ENCODE data around the gene TSPAN14. TPM values are rescaled to one million over a fixed set of nuclear protein-coding genes. Genes with fewer than 3 reads are reported as not detected.

Gene TSPAN14
- total and polyA plus RNA-seq, 10 of the 15 experiments (the other 5 are each of a cell fraction or from before 2014, with no cell fraction given), result 2.5 to 31.7 (median 17.9) TPM

DNA sequence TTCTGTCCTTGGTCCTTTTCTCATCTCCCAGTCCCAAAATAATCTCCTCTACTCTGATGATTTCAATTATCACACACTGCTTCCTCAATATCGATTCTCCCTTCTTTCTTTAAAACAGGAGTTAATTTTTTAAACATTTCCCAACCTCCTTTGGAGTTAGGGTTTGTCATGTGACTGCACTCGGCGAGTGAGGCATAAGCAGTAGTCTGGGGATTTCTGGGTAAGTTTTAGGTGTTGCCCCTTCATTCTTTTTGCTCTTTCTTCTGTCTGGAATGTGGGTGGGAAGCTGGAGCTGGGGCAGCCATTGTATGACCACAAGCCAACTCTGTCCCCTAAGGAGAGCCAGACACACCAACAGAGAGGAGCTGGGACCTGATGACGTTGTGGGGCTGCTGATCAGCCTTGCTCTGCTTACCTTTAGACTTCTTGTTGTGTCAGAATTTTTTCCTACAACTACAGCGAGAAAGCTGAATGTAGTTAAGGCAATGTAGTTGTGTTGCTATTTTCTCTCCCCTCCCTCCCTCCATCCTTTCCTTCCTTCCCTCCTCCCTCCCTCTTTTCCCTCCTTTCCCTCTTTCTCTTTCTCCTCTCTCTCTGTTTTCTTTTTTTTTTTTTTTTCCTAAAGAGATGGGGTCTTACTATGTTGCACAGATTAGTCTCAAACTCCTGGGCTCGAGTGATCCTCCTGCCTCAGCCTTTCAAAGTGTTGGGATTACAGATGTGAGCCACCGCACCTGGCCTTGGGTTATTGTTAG is 6.5 kb upstream of the TSPAN14 start:
- whole genome bisulfite sequencing (ENCODE audit: insufficient coverage, insufficient replicate concordance, low lambda C conversion rate, missing lambda C conversion rate), result 55% methylated on average over 7 of the region's 7 CpGs
- intact Hi-C loops (cut with micrococcal nuclease; ENCODE audit: unreplicated experiment), result no loop called here

GRCh38 chr10:80448209-80448942 is 5.7 kb upstream of the TSPAN14 start:
- SMC1A ChIA-PET (ENCODE audit: uncharacterized antibody, unreplicated experiment), result interaction anchor here (0.7 to 36.0 kb wide), 11 partner anchors 16 to 75 kb away, joined by 3 to 1038 read pairs (median 4); no protein-coding TSS in a partner anchor
- H3K4me2 ChIP-seq (ENCODE audit: control insufficient read depth, insufficient read depth), result no peak overlapping the region
- intact Hi-C loops (cut with micrococcal nuclease; ENCODE audit: unreplicated experiment), result no loop called here
- RAD21 ChIA-PET (ENCODE audit: unreplicated experiment), result interaction anchor here (0.7 to 12.4 kb wide), 5 partner anchors 13 to 482 kb away, joined by 4 to 432 read pairs (median 11); no protein-coding TSS in a partner anchor
- DNase-seq (ENCODE audit: low read depth, low spot score) (no peak), FAIRE-seq (no peak), ATAC-seq (no peak)
- H3K4me3 ChIP-seq, result no peak overlapping the region
- no peaks in the 10 kb centered on the region for H3K27me3 ChIP-seq (replicated peaks in 1 of 2; ENCODE audit: control insufficient read depth in 2 of 2, insufficient read depth in 2 of 2, low read length in 1 of 2)
- H3K9me3 ChIP-seq (replicated peaks; ENCODE audit: control insufficient read depth, insufficient read depth, low read length), result peaks cover 3% of the 10 kb centered on the region; the same call in 1 of the 3 replicates
- H3K4me1 ChIP-seq (ENCODE audit: control insufficient read depth, insufficient read depth, low read length), result peaks cover 22% of the 10 kb centered on the region
- H2AFZ ChIP-seq (ENCODE audit: control insufficient read depth, low read depth, low read length), result no peak overlapping the region
- POLR2A ChIA-PET, result interaction anchor here (0.8 to 3.1 kb wide), 6 partner anchors 9 to 56 kb away, joined by 3 to 29 read pairs (median 3); no protein-coding TSS in a partner anchor
- H4K20me1 ChIP-seq (ENCODE audit: control insufficient read depth, insufficient read depth), result no peaks in the 10 kb centered on the region
- H3K27ac ChIP-seq (ENCODE audit: control insufficient read depth, insufficient read depth), result no peak overlapping the region
- 92% methylated on average over 4 of the region's 4 CpGs for WGBS (ENCODE audit: insufficient coverage, insufficient replicate concordance, low lambda C conversion rate, missing lambda C conversion rate)
- CTCF ChIA-PET, result interaction anchor here (0.7 to 21.3 kb wide), 14 partner anchors 8 to 215 kb away, joined by 3 to 852 read pairs (median 3); no protein-coding TSS in a partner anchor
- no TSS peak for BruUV-seq (replicated peaks)
- in situ Hi-C loops (cut with MboI), result loop anchor here (5.0 to 10.0 kb wide), 3 partner anchors 54 to 476 kb away; no protein-coding TSS in a partner anchor
- H3K36me3 ChIP-seq (ENCODE audit: control insufficient read depth in 2 of 2, insufficient read depth in 2 of 2, low read length in 1 of 2), result no peaks in the 10 kb centered on the region
- H3K79me2 ChIP-seq (ENCODE audit: control insufficient read depth, insufficient read depth, low read length), result no peaks in the 10 kb centered on the region
- H3K9ac ChIP-seq (ENCODE audit: control insufficient read depth, insufficient read depth, low read length), result no peak overlapping the region
- TF ChIP-seq NFYB (IDR thresholded peaks at IDR 0.05; ENCODE audit: insufficient read depth, low read depth, low read length) (no peak), BMI1 (IDR thresholded peaks at IDR 0.05; ENCODE audit: borderline replicate concordance) (no peak), ZBTB4 (CRISPR knock-in tag; IDR thresholded peaks at IDR 0.05) (no peak), NFIC (IDR thresholded peaks at IDR 0.05; ENCODE audit: low read depth, low read length) (no peak), IKZF2 (IDR thresholded peaks at IDR 0.05) (no peak), SREBF2 (IDR thresholded peaks at IDR 0.05; ENCODE audit: low read length) (no peak), HCFC1 (IDR thresholded peaks at IDR 0.05; ENCODE audit: low read length) (no peak), JUND (IDR thresholded peaks at IDR 0.05; ENCODE audit: low read depth, low read length) (no peak), HDAC2 (IDR thresholded peaks at IDR 0.05) (no peak), TAF1 (IDR thresholded peaks at IDR 0.05; ENCODE audit: borderline replicate concordance, low read depth, low read length) (no peak)

More for the DNA sequence above, 6.5 kb upstream of the TSPAN14 start:
- H3K9me3 ChIP-seq (replicated peaks; ENCODE audit: control insufficient read depth, insufficient read depth, low read length), result peaks cover 3% of the 10 kb centered on the region; the same call in 1 of the 3 replicates
- H3K4me2 ChIP-seq (ENCODE audit: control insufficient read depth, insufficient read depth), result no peak overlapping the region
- TF ChIP-seq RAD51 (IDR thresholded peaks at IDR 0.05) (peak; percentile 29; the same call in 1 of the 2 replicates), CBX5 (IDR thresholded peaks at IDR 0.05; ENCODE audit: low read depth) (no peak)
- H3K36me3 ChIP-seq (ENCODE audit: control insufficient read depth in 2 of 2, insufficient read depth in 2 of 2, low read length in 1 of 2), result no peaks in the 10 kb centered on the region
- FAIRE-seq, result no peak
- H3K9ac ChIP-seq (ENCODE audit: control insufficient read depth, insufficient read depth, low read length), result no peak overlapping the region
- no peaks in the 10 kb centered on the region for H3K79me2 ChIP-seq (ENCODE audit: control insufficient read depth, insufficient read depth, low read length)
- H3K27me3 ChIP-seq (replicated peaks in 1 of 2; ENCODE audit: control insufficient read depth in 2 of 2, insufficient read depth in 2 of 2, low read length in 1 of 2), result no peaks in the 10 kb centered on the region
- no peak overlapping the region for H3K4me3 ChIP-seq
- no peaks in the 10 kb centered on the region for H4K20me1 ChIP-seq (ENCODE audit: control insufficient read depth, insufficient read depth)
- H2AFZ ChIP-seq (ENCODE audit: control insufficient read depth, low read depth, low read length), result no peak overlapping the region
- ChIA-PET POLR2A (interaction anchor here (0.8 to 1.4 kb wide), 3 partner anchors 9 to 56 kb away, joined by 3 to 6 read pairs (median 3); no protein-coding TSS in a partner anchor), SMC1A (ENCODE audit: uncharacterized antibody, unreplicated experiment) (interaction anchor here (0.6 to 36.0 kb wide), 10 partner anchors 9 to 76 kb away, joined by 3 to 1038 read pairs (median 4); no protein-coding TSS in a partner anchor), RAD21 (ENCODE audit: unreplicated experiment) (interaction anchor here (1.2 to 12.4 kb wide), 3 partner anchors 14 to 63 kb away, joined by 4 to 432 read pairs (median 53); no protein-coding TSS in a partner anchor), CTCF (interaction anchor here (0.7 to 21.3 kb wide), 10 partner anchors 9 to 215 kb away, joined by 3 to 852 read pairs (median 4); no protein-coding TSS in a partner anchor)
- no peak for DNase-seq (ENCODE audit: low read depth, low spot score)
- peaks cover 17% of the 10 kb centered on the region for H3K4me1 ChIP-seq (ENCODE audit: control insufficient read depth, insufficient read depth, low read length)
- no TSS peak for BruUV-seq (replicated peaks)
- H3K27ac ChIP-seq (ENCODE audit: control insufficient read depth, insufficient read depth), result no peak overlapping the region
- in situ Hi-C loops (cut with MboI), result loop anchor here (5.0 to 10.0 kb wide), 3 partner anchors 55 to 477 kb away; no protein-coding TSS in a partner anchor
- no peak for ATAC-seq
